Measurements from ENCODE around the gene EFCAB6.

EFCAB6 gene

DNA sequence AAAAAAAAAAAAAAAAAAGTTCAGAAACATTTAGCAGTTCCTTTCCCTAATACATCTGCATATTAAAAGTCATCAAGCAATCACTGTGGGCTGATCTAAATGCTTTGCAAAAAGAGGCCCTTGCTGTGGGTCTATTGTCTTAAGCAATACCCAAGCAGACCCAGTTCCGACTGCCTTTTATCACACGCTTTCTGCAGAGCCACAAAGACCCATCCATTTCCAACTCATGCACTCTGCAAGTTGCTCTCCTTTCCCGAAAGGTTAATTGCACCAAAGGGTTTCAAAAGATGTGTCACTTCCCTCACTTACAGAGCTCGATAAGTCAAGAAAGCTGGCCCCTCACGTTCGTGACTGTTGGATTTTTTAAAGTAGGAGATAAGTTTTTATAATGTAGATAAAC is 261.4 kb downstream of the EFCAB6 start:
- DNase-seq = peak in 2 of 42 donors; percentile 3 to 23
- intact Hi-C loops (cut with DNase I) = no loop called here

DNA sequence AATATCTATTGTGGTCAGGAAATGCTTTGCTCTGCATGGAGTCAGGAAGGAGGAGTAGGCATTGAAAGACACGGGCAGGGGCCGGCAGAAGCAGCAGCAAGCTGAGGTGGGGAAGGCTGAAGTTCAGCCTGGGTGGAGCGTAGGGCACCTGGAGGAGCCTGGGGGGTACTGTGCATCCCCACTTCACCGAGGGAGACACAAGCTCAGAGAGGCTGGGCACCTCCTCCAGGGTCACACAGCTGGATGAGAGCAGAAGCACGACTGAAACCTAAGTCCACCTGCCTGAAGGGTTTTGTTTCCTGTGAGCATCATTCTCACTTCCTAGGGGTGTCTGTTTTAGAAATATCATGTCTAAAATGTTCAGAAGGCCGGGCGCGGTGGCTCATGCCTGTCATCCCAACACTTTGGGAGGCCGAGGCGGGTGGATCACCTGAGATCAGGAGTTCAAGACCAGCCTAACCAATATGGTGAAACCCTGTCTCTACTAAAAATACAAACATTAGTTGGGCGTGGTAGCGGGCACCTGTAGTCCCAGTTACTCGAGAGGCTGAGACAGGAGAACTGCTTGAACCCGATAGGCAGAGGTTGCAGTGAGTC is 262.0 kb downstream of the EFCAB6 start:
- intact Hi-C loops (cut with DNase I) = no loop called here
- DNase-seq = peak in 5 of 42 donors; percentile 6 to 33 (median 14)

DNA sequence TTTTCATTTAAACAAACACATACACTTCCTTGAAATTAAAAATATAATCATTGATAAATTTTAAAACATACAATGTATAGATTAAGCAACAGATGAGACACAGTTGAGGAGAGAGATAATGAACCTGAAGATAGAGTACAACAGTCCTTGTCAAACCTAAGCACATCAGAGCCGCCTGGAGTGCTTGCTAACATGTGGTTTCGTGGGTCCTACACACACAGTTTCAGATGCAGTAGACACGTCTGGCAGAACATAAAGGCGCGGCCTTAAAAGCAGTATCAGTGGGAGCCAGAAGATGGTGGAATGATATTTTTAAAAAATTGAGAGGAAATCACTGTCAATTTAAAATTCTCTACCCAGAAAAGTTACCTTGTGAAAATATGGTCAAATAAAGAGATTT is 265.9 kb downstream of the EFCAB6 start:
- DNase-seq = no peak
- intact Hi-C loops (cut with DNase I) = no loop called here

DNA sequence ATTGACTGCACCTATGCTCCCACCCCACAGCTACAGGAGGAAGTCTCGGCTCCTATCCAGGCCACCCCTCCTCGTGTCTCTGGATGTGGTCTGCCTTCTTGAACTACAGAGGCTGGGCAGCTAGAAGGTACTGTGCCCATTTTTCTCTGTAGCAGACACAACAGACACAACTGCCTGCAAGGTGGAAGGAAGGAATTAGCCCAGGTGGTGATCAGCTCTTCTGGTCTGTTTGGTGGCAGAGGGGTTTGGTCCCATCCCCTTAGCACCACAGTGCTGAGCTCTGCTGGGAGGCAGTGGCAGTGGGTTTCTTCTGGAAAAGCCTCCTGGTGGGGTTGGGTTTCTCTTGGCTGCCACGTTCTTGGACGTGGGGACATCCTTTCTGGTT is 267.8 kb downstream of the EFCAB6 start:
- DNase-seq = peak in 1 of 42 donors; percentile 11
- intact Hi-C loops (cut with DNase I) = no loop called here

DNA sequence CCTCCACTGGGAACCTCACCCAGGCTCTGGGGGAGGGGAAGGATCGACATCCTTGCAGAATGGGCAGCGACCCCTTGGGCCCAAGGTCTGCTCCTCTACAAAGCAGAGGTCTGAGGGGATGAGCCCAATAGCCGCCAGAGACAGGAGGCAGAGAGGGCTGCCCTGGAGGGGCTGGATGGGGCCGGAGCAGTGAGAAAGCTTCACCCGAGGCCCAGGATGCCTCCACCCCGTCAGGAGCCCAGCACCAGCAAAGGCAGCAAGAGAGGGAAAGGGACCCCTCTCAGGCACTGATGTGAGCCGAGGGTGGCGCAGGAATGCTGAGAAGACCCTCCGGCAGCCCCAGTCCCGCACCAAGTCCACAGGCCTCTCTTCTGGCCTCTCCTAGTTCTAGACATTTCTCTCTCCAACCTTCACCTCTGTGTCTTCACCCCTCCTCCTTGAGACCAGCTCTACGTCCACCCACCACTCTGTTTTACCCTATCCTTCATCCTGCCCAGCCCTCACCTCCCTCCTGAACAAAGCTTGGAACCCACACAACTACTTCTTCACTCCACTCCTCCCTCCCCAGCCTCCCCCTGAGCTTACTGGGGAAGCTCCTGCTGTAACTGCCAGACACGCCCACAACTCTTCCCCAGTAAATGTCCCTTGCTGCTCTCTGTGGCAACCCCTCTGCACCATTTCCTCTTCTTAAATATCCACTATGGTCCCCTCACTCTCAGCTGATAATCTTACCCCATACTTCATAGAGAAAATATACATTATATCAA is 268.4 kb downstream of the EFCAB6 start:
- intact Hi-C loops (cut with DNase I) = no loop called here

DNA sequence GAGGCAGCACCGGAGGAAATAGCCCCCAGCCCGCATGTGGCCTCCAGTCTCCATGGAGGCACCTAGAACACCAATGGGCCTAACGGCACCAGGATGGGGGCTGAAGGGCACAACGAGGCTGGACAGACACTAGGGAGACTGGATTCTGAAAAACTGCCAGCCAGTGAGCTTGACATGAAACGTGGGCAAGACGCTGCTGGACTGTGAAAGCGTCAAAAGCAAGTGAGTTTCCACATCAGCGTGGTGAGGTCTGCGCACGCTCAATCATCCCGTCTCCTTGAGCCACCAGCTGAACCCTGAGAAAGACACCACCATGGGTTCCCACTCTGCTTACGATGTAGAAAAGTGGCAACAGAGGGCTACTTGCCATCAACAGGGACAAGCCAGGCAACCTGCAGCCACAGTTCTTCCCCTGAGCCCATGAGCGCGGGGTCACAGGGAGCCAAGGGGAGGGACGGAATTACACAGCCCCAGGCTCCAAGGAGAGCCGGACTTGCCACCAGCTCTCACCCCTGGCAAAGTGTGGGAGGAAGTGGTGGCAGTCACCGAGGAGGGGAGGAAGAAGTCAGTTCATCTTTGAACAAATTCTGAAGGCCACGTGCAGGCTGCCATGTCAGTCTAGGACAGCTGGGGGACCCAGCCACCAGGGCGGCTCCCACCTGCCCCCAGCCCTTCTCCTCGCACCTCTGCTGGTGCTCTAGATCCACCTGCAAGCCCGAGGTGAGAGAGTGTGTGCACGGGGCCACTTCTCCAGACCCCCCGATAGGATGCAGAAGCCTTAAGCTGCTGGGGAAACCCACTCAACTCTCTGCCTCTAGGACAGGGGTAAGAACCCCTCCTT is 269.2 kb downstream of the EFCAB6 start:
- peak in 1 of 42 donors; percentile 27 for DNase-seq
- intact Hi-C loops (cut with DNase I) = no loop called here

More for the DNA sequence above, 268.4 kb downstream of the EFCAB6 start:
- DNase-seq = peak in 1 of 42 donors; percentile 32

DNA sequence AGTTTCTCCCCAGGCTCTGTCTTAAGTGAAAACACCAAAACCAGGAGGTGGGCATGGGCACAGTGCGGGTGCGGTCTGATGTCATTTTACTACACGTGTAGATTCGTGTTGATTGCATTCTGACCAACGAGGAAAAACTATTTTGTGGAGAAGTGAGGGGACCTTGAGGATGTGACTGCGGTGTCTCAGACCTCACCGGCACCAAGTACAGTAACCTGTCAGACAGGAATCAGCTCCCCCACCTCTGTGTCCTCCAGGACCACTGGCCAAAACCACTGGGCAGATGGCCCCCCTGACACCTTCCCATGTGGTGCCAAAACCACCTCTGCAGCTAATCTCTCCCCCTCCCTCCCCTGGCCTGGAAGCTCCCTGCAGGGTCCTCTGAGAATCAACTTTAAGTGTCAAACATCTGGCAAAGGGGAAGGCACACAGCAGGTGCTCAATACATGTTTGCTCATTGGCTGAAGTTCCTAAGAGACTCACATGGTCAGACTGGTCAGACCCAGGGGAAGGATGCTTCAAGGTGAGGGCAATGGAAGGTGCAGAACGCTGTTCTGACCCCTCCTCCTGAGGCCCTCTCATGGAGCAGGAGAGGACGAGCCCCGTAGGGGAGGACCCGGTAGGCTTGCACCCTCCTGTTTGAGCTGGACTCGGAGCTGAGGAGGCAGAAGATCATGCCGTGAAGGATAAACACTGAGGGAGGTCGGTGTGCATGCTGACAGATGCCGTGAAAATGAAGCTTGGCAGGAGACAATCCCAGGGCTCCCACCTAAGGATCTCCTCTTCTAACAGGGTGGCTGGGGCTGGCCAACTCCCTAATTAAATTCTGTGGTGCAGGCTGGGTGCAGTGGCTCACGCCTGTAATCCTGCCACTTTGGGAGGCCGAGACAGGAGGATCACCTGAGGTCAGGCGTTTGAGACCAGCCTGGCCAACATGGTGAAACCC is 270.4 kb downstream of the EFCAB6 start:
- intact Hi-C loops (cut with DNase I) = no loop called here
- peak in 1 of 42 donors; percentile 9 for DNase-seq

DNA sequence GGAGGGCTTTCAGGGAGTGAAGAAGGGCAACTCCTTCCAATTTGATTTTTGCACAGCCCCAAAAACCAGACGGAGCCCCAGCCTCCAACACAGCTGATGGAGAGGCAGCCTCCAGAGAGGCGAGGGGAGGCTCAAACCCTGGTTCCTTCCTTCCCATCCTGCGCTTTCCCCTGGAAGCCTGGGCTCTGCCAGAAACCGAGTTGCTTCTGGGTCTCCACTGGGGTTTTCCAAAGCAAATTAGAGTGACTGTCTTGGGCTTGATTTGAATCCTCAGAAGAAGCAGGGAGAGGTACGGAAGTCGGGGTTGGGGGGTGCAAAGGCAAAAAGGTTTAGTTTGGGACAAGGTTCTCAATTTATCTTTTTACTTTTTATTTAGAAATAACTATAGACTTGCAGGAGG is 271.1 kb downstream of the EFCAB6 start:
- intact Hi-C loops (cut with DNase I) = no loop called here
- peak in 1 of 42 donors; percentile 20 for DNase-seq

DNA sequence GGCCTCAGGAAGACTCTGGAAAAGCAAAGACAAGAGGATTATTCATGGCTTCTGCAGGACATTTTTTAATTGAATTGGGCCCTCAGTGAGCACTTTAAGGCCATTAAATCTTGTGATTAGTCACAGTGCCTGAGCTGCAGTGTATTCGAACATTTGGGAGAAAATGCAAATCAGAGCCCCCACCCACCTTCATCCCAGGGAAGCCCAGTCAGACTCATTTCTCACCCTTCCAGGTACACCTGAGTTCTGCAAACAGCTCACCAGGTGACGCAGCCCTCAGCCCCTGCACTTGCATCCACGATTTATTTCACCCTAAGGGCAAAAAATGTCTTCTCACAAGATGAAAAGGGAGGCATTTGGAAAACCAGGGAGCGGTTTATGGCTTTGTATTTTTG is 271.6 kb downstream of the EFCAB6 start:
- peak in 1 of 42 donors; percentile 19 for DNase-seq
- intact Hi-C loops (cut with DNase I) = no loop called here

DNA sequence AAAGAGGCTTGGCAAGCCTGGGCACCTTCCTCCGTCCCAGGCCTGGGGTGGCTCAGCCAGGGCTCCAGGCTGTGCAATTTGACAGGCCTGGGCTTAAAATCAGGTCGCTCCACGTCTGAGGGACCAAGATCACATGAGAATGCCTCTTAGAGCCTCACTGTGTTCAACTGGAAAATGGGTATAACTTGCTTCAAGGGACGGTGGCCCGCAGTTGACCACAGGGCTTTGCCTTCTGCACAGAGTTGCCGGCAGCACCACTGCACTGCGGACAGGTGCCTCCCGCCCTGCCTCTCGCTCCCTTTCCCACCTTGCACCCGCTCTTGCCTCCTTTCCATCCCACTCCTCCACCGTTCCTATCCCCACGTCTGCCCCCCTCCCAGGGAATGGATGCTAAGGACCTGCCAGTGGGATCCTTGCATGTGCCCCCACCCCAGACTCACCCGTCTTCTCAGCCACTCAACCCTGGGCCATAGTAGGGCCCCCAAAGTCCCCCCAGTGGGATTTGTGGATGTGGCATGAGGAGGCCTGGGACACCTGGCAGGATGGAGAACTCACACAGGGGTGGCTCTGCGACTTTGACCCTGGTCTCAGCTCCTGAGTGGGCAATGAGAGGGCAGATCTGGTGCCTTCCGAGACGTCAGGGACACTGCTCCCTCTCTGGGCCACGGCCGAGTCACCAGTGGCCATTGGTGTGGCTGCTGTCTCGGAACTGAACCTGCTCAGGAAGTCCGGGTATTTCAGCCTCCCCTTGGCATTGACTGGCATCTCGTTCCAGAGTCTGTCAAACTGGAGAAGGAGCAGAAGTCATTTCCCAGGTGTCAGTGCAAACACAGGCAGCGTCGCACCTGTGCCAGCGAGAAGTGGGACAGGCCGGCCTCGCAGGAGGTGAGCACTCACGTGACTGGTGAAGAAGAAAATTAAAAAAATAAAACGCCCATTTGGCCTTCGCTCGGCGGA is 272.3 kb downstream of the EFCAB6 start:
- intact Hi-C loops (cut with DNase I) = no loop called here
- DNase-seq = peak in 1 of 42 donors; percentile 30

DNA sequence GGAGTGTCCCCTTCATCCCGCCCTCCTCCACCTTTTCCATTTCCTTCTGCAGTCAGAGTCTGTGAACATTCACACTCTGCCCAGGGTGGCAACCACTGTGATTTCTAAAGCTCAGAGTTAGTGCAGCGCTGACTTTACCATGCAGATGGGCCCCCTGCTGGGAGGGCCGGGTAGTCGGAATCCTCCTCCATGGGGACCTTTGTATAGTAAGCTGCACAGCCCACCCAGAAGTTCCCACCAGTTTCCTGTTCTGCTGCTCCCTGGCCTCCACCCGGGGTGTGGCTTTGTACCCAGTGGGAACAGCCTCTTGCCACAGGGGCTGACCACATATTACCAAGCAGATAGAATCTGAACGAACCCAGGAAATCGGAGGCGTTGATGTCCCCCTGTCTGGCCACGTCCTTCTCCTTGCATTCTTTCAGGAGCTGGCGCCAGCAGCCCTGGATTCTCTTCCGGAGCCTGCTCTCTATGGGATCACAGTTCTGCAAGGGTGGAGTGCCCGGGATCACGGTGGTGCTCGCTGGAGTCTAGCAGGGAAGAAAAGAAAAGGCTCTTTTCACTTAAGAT is 275.0 kb downstream of the EFCAB6 start:
- peak in 2 of 42 donors; percentile 6 to 33 for DNase-seq
- intact Hi-C loops (cut with DNase I) = no loop called here

DNA sequence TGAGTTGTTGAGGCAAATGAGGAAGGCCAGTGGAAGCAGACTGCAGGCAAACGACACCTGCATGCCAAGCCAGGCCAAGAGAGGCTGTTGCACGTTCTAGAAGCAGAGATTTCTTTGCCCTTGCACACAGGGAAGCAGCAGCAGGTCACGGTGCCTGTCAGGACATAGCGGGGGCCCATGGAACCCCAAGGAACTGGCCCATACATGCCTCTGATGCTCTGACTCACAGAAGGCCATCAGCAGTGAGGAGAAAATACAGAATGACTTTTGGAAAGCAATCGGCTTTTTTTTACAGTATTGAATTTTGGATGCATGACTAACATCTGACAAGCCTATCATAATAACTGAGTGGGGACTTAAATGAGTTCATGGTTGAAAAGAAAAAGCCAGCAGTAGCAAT is 276.4 kb downstream of the EFCAB6 start:
- intact Hi-C loops (cut with DNase I) = no loop called here
- DNase-seq = peak in 2 of 42 donors; percentile 11 to 18

DNA sequence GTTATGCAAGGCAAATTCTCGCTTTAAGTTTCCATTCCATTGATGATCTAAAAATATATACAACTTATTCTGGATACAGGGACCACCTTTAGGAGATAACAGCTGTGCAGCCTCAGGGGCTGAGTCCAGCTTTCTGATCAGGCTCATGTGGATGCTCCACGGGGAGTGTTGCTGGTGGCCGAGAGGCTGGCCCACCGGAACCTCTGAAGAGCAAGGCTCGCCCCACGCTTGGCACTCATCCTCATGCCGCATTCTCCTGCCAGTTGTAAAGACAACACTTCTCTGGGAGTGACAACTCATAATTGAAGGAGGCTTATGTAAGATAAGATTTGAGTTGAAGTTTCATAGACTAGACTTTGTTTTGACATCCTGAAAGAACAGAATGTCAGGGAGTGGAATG is 276.8 kb downstream of the EFCAB6 start:
- intact Hi-C loops (cut with DNase I) = no loop called here
- DNase-seq = peak in 5 of 42 donors; percentile 8 to 36 (median 28)

DNA sequence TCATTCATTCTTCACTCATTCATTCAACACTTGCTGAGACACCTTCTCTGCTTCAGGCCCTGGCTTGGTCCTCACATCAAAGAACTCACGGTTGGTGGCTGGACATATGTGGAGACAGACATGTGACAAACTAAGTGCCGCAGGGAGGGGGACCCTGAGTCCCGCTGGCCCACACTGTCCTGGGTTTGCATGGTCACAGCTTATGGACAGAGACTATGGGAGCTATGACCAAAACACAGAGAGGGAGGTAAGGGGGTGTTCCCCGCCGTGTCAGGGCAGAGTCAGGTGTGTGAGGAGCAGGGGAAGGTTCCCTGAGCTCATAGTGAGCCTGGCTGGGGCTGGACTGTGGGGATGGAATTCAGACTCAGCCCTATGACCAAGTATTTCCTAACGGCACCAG is 277.2 kb downstream of the EFCAB6 start:
- intact Hi-C loops (cut with DNase I) = no loop called here
- peak in 3 of 42 donors; percentile 7 to 32 (median 22) for DNase-seq

DNA sequence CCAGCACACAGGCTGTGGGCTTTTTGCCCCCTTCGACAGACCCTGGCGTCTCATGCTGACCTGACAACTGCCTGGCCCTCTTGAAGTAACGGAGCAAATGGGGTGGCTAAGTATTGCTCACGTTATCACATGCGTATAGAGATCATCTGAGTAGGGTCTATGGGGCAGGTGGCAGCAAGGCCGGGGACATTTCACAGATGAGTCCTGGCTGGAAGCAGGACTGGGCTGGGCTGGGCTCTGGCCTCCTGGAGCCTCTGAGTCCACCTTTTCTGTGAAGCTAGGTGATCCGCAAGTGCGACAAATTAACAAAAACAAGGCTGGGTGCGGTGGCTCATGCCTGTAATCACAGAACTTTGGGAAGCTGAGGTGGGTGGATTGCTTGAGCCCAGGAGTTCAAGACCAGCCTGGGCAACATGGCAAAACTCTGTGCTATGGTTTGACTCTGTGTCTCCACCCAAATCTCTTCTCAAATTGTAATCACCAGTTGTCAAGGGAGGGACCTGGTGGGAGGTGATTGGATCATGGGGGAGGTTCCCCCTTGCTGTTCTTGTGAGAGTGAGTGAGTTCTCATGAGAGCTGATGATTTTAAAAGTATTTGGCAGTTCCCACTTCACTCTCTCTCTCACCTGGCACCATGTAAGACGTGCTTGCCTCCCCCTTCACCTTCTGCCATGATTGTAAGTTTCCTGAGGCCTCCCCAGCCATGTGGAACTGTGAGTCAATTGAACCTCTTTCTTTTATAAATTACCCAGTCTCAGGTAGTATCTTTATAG is 278.3 kb downstream of the EFCAB6 start:
- peak in 21 of 42 donors; percentile 5 to 62 (median 30) for DNase-seq
- intact Hi-C loops (cut with DNase I) = no loop called here

DNA sequence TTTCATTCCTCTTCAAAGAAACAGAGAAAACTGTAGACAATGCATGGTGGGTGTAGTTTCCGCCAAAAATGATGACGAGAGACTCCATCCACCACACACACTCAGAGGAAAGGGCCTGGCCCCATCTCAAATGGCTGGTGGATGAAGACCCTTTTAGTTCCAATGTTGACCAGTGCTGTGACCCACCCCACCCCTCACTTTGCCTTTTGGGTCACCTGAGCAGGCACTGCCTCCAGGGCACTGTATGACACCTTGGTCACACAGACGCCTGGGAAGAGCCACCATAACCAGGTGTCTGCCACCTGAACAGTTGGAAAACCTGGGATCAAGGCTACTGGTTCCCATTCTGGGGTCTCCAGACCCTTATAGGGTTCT is 279.0 kb downstream of the EFCAB6 start:
- peak in 1 of 42 donors; percentile 5 for DNase-seq
- intact Hi-C loops (cut with DNase I) = no loop called here

Measured in head of caudate nucleus (tissue), 42 donors.